ENCODE measurements around the gene SLC25A10.

DNA sequence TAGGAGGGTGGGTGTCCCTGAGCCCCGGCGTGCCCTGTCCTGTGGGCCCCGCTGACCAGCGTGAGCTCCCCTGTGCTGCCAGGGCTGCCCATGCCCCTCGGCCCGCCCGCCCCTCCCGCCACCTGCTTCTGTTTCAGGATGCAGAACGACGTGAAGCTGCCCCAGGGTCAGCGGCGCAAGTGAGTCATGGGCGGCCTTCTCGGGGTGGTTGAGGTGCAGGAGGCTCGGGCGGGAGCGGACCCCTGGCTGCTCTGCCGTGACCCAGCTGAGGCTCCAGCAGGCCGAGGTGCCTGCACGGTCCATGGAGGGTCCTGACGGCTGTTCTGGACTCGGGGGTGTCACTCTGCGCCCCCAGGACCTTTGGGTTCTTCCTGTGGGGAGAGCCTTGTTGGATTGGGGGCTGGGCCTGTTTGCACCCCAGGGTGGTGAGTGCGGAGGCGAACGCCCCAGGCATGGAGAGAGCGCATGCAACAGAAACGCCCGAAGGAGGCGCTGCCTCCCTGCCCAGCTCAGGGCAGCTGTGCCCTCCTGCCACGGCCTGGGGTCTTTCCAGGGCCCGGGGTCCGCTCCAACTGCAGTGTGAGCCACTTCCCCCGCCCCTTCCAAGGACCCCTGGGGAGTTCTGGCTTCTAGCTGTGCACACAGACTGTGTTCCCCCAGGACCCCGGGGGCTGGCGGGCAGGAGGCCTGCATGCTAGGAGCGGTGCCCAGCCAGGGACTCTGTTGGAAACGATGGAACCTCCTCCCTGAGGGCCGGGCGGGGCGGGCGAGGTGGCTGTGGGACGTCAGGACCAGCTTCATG is 4.0 kb downstream of the SLC25A10 start:
- TF ChIP-seq, protein P1, sequence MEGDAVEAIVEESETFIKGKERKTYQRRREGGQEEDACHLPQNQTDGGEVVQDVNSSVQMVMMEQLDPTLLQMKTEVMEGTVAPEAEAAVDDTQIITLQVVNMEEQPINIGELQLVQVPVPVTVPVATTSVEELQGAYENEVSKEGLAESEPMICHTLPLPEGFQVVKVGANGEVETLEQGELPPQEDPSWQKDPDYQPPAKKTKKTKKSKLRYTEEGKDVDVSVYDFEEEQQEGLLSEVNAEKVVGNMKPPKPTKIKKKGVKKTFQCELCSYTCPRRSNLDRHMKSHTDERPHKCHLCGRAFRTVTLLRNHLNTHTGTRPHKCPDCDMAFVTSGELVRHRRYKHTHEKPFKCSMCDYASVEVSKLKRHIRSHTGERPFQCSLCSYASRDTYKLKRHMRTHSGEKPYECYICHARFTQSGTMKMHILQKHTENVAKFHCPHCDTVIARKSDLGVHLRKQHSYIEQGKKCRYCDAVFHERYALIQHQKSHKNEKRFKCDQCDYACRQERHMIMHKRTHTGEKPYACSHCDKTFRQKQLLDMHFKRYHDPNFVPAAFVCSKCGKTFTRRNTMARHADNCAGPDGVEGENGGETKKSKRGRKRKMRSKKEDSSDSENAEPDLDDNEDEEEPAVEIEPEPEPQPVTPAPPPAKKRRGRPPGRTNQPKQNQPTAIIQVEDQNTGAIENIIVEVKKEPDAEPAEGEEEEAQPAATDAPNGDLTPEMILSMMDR (conservative IDR thresholded peaks at IDR 0.05 in 1 of 2, IDR thresholded peaks at IDR 0.05 in 1 of 2; ENCODE audit: extremely low read depth in 1 of 2, insufficient read depth in 1 of 2, low read depth in 1 of 2, low read length in 2 of 2) = no peak
- TF ChIP-seq EZH2 (IDR thresholded peaks at IDR 0.05; ENCODE audit: borderline replicate concordance, low read length) = no peak

Data from mammary epithelial cell (primary cell).